GM21528 (cell line): ENCODE results near the gene SEL1L3.

Source experiments
- ATAC-seq: cut with Tn5 transposase; IDR thresholded peaks from one replicate; pipeline ENCODE4 v1.9.1; 2021; ENCODE audit warnings: mild to moderate bottlenecking, moderate library complexity; ENCODE audit not compliant: unreplicated experiment, low FRiP score

The SEL1L3 gene

DNA sequence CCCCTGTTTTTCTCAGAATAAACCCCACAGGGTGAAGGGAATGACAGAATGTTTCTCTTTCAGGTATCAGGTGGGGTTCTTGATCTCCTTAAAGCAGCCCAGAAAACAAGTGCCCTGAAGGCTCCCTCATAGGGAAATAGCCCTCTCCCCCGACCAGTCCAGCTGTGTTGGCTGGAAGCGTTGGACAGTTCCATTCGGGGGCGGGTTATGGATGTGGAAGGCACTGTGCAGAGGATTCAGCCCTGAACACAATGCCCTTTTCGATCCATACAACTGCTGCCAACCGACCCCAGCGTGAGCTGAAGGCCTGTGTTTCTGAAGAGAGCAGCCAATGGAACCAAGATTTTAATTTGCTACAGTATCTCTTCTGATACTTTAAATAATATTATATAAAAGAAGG lies 41.5 kb downstream of the SEL1L3 start:
- no peak for ATAC-seq

DNA sequence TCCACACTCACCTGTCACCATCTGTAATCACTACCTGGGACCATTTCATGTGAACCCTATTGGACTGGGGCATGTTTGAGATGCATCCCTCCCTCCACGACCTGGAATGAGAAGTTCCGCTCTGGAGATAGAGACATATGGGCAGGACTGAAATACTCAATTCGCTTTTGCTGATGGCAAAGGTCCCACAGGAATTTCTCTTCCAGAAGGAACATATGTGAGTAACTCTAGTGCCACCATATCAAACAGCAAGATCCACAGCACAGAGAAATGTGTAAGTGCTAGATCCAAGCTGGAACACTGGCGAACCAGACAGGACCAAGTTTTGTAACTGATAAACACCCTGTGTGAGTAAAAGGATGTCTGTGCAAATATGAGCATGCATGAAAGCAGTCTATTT lies 43.9 kb downstream of the SEL1L3 start:
- ATAC-seq = no peak

DNA sequence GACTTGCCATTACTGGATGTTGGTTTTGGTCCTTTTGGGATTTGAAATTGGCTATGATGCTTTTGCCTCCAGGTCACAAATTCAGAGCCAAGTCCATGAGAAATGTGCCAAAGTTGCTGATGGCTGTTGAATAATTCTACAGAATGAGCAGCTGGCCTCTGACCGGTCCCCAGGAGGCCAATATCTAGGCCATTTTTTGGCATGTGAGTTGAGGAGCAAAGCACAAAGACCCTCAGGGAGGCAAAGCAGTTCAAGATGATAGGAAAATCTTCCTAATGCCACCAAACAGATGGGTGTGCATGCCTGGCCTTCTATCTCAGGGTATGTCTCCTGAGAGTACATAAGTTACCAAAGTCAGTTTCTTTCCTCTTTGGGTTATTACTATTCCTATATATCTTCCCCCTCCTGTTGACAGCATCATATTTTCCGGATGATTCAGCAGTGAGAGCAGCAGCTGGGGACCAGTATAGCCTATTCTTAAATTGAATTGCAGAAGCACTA lies 44.4 kb downstream of the SEL1L3 start:
- ATAC-seq = no peak

DNA sequence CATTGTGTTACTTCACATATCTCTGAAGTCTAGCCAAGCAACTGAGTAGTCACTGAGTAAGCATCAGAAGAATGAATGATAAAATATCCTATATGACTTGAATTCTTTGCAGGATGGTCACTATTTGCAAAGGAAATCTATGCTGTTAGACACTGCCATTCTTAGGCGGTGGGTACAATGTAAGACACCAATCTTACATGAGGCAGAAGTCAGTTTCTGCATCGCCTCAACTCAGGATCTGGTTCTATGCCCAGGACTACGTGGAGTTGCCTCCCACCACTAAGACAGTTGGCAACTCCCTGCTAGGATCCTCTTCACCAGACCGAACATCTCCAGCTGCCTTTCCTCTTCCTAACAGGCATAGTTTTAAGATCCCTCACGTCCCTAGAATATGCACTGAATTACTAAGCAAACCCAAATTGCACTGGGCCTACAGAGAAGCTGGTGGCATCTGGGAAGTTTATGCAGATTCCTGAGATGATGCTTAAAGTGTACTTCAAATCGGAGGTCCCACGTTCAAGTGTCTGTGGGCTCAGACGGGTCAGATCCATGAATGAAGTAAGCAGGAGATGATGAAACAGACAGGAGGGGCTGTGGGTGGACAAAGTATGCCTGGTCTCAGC lies 45.6 kb downstream of the SEL1L3 start:
- no peak for ATAC-seq

DNA sequence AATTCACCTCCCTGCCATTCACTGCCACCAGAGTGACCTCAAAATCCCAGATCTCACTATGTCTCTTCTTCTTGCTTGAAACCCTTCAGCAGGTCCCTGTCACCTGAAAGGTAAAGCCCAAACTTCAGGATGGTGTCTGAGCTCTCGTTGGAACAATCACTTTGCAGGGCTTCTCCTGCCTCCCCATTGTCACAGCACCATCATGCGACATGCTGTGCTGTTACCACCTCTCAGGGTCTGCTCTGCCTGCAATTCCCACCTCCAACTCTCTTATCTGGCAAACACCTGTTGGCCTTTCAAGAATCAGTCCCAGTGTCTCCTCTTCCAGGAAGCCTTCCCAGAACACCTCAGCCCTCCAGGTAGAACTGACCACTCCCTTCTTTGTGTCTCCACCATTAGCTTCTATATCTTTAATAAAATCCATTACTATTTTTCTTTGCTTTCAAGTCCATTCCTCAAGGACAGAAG lies 46.2 kb downstream of the SEL1L3 start:
- ATAC-seq = no peak

DNA sequence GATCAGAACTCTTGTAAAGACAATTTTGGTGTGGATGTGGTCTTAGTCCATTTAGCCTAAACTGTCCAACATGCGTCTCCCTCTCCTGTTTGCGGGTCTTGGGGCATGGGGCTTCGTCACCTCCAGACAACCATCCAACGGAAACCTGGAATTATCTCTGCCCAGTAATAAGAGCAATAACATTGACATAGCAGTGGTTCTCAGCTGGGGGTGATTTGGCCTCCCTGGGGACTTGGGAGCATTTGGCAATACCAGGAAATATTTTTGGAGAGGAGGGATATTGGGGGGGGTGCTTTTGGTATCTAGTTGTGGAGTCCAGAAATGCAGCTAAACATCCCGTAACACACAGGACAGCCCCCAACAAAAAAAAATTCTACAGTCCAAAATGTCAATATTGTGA lies 47.2 kb downstream of the SEL1L3 start:
- ATAC-seq = no peak

DNA sequence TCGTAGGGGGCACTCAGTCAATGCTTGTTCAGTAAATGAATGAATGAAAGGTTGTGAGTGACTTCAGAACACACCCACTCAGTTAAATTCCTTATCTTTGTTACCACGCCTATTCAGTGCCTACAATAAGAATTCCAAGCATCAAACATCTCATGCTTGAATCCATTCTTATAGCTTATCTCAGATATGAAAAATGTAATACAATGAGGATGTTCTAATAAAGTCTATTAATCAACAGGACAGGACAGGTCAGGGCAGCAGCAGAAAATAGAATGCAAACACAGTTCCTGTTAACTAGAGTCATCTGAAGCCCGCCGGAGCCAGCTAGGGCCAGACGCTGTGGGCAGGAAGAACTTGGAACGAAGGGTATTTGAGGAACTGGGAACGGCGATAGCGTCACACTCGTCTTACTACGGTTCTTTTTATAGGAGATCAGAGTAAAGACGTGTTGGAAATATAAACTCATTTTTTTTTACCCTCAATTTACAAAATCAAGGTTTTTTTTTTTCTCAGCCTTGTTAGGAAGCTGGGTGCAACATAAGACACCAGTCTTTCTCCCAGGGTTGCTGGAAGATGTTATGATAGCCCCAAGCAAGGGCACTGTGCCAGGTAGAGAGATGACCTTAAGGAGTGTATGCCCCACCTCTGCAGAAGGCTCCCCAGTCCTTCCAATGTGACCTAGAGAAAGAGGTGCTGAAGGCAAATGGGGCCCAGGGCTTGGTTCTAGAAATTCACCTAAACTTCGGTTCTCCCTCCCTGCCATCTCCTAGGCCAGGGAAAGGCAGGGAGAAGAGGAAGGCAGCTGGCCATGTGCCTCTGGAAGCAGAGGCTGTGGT lies 48.3 kb downstream of the SEL1L3 start:
- ATAC-seq = no peak

DNA sequence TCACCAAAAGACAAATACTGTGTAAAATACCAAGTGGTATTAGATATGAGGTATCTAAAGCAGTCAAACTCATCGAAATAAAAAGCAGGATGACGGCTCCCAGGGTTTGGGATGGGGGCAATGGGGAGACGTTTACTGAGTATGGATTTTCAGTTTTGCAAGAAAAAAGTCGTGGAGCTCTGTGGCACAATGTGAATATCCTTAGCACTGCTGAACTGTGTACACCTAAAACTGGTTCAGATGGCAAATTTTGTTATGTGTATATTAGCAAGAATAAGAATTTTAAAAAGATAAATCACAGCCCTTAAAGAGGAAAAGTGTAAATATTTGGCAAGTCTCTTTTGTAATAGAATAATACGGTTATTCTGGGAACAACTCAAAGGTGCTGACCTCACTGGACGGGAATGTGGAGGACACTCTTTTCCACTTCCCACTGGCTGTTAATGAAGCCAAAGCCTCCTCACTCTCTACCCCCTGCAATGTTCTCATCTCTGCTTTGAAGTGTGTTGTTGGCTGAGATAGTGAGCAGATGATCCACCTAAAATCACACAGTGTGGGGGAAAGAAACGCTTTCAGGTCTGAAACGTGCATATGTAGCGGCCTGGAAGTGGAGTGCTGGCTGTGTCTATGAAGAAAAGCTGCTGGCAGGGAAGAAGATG lies 49.2 kb downstream of the SEL1L3 start:
- ATAC-seq = no peak

DNA sequence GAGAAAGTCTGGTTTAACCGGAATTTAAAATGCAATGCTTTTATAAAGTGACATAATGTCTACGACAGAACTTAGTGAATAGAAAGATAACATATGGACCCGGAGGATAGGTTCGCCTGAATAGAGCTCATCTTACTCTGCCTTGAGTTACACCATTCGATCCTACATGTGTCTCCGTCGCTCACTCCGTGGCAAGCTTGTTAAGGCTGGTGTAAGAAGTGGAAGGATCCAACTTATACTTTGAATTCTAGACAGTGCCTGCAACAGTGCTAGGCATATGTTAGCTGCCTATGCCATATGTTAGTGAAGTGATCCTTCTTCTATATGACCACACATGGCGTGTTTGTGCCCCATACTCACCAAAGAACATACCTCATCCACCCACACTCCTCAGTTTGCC lies 50.9 kb downstream of the SEL1L3 start:
- ATAC-seq = no peak

DNA sequence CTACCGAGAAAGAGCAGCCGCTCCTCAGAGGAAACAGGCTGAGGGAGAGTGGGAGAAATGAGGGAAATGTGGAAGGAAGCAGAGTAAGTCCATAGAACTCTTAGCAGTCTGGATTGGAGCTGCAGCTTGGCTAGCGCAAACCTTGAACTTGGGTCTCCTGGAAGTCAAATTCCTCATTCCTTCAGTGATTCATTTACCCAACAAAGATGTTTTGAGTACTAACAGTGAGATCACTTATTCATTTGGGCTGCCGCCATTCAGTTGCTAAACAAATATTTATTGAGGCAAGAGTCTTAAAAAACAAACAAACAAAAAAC lies 51.5 kb downstream of the SEL1L3 start:
- no peak for ATAC-seq

DNA sequence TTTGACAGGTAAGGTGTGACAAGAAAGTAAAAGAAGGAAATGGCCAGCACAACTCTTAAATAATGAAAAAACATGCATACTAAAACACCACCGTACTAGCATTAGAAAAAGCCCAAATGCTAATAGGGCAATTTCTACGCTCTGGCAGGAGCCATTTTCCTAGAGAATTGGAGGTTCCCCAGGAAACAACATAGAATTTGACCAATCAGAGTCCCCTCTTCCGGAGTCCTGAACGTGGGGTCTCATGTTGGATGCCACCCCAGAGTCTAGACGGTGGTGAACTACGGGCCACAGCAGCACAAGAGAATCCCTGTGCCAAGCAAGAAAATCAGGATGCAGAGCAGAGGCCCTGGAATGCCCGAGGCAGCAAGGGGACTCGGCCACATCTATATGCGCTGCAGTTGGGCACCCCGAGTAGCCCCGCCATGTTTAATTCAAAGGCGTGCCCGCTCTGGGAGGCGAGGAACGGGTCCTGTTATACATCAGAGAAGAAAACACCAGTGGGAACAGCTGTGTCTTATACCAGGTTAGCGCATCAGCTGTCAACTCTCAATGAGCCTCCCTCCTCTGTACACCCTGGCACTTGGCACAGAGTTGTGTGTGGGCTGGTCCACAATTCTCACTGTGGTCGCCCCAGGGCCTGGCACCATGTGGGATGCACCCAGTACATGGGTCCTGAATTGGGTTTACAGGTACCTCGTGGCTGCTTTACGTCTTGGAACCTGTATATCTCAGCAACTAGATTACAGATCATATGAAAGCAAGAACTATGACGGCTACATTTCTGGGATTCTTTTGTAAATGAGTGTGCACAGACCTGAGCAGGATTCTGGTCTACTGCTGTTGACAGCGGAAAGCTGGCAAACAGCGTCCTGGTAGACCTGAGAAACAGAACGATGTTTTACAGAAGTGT lies 52.1 kb downstream of the SEL1L3 start:
- ATAC-seq = no peak

DNA sequence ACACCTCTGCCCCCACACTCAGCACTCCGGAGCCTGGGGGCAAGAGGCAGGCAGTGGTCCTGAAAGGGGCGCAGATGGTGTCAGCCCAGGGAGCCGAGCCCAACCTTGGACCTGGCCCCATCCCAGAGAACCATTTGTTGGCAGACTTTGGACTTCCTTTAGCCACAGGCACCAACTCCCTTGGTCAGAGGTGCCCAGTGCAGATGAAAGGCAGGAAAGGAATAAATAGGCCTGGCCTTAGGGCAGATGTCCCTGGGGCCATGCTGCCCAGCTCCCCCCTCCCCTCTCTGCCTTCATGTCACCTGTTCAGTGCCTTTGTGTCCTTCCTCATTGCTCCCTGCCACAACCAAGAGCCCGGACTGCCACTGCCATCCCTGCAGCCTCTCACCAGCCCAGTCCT lies 52.8 kb downstream of the SEL1L3 start:
- no peak for ATAC-seq

DNA sequence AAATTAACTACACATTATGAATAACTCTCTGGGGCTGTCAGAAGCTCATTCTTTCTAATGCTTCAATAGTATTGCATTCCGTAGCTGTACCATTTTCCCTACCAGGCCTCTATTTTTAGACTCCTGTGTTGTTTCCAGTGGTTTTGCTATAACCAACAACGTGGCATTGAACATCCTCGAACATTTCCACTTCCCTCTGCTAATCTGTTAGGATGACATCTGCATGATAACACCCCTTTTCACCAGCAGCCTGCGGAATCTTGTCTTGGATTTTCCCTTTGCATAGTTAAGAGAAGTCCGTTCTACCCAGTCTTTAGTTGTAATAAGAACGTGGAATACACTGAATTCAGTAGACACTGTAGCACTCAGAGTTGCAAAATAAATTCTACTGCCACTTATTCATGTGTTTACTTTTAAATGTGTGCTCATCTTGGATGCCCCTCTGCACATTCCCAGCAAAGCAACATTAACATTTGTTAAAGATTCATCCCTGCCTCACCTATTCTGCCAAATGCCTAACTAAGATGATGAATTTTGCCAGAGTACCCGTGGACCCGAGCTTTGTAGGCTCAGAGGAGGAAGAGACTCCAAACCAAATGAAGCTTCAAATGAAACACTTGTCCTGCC lies 55.6 kb downstream of the SEL1L3 start:
- ATAC-seq = no peak

DNA sequence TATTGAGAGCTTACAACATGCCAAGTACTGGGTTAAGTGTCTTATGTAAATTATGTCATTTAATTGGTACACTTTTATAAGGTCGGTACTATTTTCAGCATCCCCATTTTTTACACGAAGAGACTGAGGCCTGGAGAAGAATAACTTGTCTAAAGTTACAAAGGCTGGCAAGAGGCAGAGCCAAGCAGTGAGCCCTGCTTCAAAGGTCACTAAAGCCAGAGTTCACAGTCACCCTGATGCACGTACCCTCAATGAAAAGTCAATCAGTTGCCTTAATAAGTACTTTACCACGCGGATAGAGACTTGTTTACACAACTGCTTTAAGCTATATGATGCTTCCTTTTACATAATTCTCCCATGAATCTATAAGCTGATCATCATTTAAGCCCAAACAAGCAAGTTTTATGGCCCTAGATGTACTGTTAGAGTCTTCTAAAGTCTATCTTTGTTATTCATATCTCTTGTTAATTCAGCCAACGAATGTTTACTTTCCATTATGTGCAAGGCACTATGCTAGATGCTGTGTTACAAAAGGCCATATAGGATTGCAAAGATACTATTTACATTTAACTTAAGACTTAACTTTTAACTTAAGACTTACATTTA lies 57.4 kb downstream of the SEL1L3 start:
- ATAC-seq = no peak

DNA sequence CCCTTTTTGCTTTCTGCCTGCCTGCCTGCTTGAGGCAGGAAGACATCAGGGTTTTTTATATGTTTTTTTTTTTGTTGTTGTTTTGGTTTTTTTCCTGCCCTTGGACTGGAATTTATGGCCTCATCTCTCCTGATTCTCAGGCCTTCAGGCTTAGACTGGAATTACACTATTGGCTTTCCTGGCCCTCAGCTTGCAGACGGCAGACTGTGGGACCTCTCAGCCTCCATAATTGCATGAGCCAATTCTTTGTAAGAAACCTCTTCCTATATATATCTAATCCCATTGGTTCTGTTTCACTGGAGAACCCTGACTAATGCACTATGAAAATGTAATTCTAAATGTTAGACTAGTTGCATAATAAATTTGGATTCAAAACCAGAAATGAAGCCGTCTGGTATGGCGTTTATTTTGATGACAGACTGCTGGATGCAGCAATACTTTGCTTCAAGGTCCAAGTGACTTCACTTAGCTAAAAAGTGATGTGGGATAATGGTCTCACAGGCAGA lies 59.0 kb downstream of the SEL1L3 start:
- no peak for ATAC-seq

DNA sequence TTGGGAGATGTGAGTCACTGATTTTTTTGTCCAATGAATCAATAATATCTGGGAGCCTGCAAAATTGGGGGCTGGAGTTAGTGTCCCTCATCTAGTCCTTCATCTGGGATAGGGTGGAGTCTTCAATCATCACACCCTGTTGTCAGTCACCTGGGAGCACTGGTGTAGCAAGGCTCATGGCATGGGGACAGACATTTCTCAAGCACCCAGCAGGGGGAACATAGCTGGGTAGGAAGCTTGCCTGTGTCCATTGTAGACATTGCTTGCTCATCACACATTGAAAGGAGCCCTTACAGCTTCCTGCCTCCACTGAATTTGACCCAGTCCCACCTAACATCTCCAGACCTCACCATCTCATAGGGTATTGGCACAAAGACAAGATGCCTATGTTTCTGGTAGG lies 61.2 kb downstream of the SEL1L3 start:
- no peak for ATAC-seq

DNA sequence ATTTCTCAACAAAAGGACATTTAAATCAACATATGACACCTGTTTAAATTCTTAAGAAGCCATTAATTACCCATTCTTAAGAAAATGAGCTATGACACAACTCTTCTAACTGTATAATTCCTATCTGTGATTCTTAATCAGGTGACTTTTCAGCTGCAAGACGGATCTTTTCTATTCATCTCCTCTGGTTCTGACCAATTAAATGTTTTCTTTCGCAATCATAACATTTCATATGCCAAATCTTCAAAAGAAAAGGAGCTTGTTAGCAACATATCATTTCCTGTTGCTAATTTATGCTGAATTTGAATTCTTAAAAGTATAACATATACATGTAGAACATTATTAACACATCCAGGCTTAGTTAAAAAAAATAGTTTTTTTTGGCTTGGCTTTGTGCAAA lies 62.5 kb downstream of the SEL1L3 start:
- no peak for ATAC-seq

DNA sequence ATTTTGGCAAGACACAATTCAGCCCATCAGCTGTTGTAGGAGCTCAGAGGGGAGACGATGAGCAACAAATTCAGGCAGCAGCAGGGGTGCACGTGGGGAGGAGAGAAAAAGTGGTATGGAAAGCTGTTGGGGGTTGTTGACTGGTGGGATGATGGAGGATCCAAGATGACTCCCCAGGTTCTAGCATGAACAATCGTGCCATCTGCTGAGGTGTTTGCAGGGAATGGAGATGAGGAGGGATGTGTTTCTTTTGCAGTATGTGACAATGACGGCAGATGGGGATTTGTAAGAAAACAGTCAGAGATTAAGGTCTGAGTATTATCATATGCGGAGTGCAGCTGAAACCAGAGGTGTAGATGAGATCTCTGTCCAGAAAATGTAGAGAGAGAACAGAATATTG lies 63.3 kb downstream of the SEL1L3 start:
- ATAC-seq = no peak

DNA sequence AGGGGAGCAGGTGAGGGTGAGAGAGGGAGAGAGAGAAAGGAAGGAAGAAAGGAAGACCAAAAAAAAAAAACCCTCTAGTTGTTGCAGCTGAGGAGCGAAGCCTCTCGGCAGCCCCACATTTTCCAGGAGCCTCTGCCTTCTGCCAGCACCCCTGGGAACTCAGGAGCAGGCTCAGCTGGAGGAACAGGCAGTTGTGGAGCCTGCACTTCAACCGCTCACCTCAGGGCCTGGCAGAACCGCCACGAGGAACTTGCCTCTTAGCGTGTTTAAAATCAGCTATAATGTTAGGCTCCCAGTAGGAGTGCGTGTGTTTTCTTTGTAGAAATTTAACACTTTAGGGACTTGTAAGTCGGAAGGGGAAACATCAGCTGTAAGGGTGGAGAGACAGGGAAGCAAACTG lies 65.7 kb downstream of the SEL1L3 start:
- ATAC-seq = no peak
